Stimulated activated CD4-positive, alpha-beta T cell treated with anti-CD3 and anti-CD28 coated beads, Interleukin-15, amount 100 ng/mL, for 24 hours (primary cell): ENCODE data around the gene METTL24.
"Not testable (repeated sequence)": the region's sequence is repeated elsewhere in the genome, so short reads cannot be mapped to it uniquely, and the experiment has no call there.

Experiments used
- DNase-seq: peaks from one replicate; pipeline ENCODE4 v3.0.0-alpha.2; 2020

Gene METTL24

GRCh38 chr6:110360676-110361075 lies 2.5 kb upstream of the METTL24 start:
- no peak for DNase-seq

GRCh38 chr6:110359556-110359955 lies 1.4 kb upstream of the METTL24 start:
- no peak for DNase-seq

- DNase-seq: no peak
Measured at GRCh38 chr6:110358553-110359160, 508 bp upstream of the METTL24 start.

- DNase-seq: no peak
Measured at GRCh38 chr6:110357298-110357663, 868 bp downstream of the METTL24 start.

GRCh38 chr6:110356778-110357177 lies 1.4 kb downstream of the METTL24 start:
- DNase-seq: no peak

- no peak for DNase-seq
Measured at GRCh38 chr6:110355727-110356126, 2.4 kb downstream of the METTL24 start.

GRCh38 chr6:110355022-110355421 lies 3.1 kb downstream of the METTL24 start:
- DNase-seq: no peak

GRCh38 chr6:110354153-110354552 lies 4.0 kb downstream of the METTL24 start:
- DNase-seq: no peak

GRCh38 chr6:110353457-110354001 lies 4.6 kb downstream of the METTL24 start:
- DNase-seq: no peak

- no peak for DNase-seq
Measured at GRCh38 chr6:110352563-110353262, 5.4 kb downstream of the METTL24 start.

GRCh38 chr6:110351986-110352385 lies 6.2 kb downstream of the METTL24 start:
- DNase-seq: no peak

- no peak for DNase-seq
Measured at GRCh38 chr6:110351546-110351945, 6.6 kb downstream of the METTL24 start.

GRCh38 chr6:110350593-110350992 lies 7.6 kb downstream of the METTL24 start:
- not testable (repeated sequence) for DNase-seq

GRCh38 chr6:110348961-110349690 lies 9.0 kb downstream of the METTL24 start:
- no peak for DNase-seq

GRCh38 chr6:110345025-110345424 lies 13.1 kb downstream of the METTL24 start:
- no peak for DNase-seq

GRCh38 chr6:110342759-110343158 lies 15.4 kb downstream of the METTL24 start:
- DNase-seq: no peak

- no peak for DNase-seq
Measured at GRCh38 chr6:110341663-110342596, 16.2 kb downstream of the METTL24 start.

- no peak for DNase-seq
Measured at GRCh38 chr6:110341067-110341466, 17.1 kb downstream of the METTL24 start.

GRCh38 chr6:110340392-110340965 lies 17.7 kb downstream of the METTL24 start:
- DNase-seq: no peak

- DNase-seq: no peak
Measured at GRCh38 chr6:110338820-110339470, 19.2 kb downstream of the METTL24 start.

- no peak for DNase-seq
Measured at GRCh38 chr6:110337486-110337885, 20.7 kb downstream of the METTL24 start.
